ENCODE results near the gene CLEC4M. TPM values are rescaled to one million over a fixed set of nuclear protein-coding genes. Genes with fewer than 3 reads are reported as not detected.

The CLEC4M gene
- total and polyA plus RNA-seq, 2 of the 8 experiments (the other 6 are each of a cell fraction or from before 2014, with no cell fraction given), result not detected

DNA sequence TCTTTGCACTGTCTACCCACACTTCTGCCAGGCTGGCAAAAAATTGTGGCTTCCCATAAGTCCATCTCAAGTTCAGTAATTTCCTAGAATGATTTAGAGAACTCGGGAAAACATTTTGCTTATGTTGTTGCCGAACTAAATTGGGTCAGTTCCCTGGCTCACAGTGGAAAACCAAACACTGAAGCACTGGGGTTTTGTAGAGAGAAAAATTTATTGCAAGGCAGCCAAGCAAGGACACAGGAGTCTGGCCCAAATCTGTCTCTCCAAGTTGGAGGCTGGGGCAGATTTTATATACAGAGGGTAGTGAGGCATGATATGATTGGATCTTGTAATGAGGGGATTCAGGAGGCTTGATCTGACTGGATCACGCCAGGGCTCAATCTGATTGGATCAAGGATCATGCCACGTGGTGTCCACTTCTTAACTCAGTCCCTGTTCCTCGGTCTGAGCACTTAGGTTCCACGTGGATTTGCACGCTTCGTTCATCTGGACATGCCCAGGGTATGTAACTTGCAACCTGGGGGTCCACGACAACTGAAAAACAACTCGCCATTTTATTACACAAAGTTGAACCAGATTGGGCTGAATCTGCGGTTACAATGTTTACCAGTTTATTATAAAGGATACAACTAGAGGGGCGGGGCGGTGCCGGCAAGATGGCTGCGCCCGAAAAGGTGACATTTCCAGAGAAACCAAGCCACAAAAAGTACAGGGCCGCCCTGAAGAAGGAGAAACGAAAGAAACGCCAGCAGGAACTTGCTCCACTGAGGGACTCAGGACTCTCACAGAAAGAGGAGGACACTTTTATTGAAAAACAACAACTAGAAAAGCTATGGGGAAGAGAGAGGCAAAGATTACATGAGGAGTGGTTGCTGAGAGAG lies 23.0 kb upstream of the CLEC4M start:
- Histone ChIP-seq H3K56ac (replicated peaks; ENCODE audit: insufficient read length, low read depth, low read length) (no peak overlapping the region), H2BK120ac (replicated peaks; ENCODE audit: low read depth, low read length) (no peak overlapping the region), H3K36me3 (ENCODE audit: control insufficient read depth in 2 of 4, insufficient read depth in 4 of 4, low read length in 3 of 4) (no peaks in the 10 kb centered on the region), H3K79me2 (ENCODE audit: control insufficient read depth in 1 of 2, insufficient read depth in 2 of 2, low read length in 2 of 2) (no peaks in the 10 kb centered on the region), H3K4me1 (replicated peaks in 1 of 4; ENCODE audit: control insufficient read depth in 3 of 4, insufficient read depth in 4 of 4, low read length in 3 of 4) (peaks cover 0 to 3% (median 0%) of the 10 kb centered on the region in 4 experiments; a peak in 1 of 7 replicates), H3K4me2 (ENCODE audit: insufficient read depth in 1 of 2, low read depth in 2 of 2, low read length in 2 of 2) (no peak overlapping the region), H3K23me2 (ENCODE audit: low read depth, low read length) (no peaks in the 10 kb centered on the region), H4K8ac (ENCODE audit: extremely low read depth, insufficient read depth, low read length) (no peak overlapping the region), H2BK20ac (ENCODE audit: low read length) (0 out of 2 replicates have a peak overlapping the region, but pooled peaks have one; percentile 61), H3K23ac (ENCODE audit: insufficient read length) (no peak overlapping the region), H4K5ac (ENCODE audit: insufficient read length, low read depth, low read length) (no peak overlapping the region), H3K9ac (replicated peaks in 1 of 4; ENCODE audit: extremely low read depth in 1 of 4, low read depth in 3 of 4, low read length in 3 of 4) (no peak overlapping the region), H4K20me1 (replicated peaks in 1 of 2; ENCODE audit: control insufficient read depth in 1 of 2, insufficient read depth in 2 of 2, low read length in 2 of 2) (no peaks in the 10 kb centered on the region), H2AFZ (ENCODE audit: low read length) (0 out of 2 replicates have a peak overlapping the region, but pooled peaks have one; percentile 40), H3K14ac (ENCODE audit: insufficient read length) (no peak overlapping the region), H2BK12ac (ENCODE audit: low read depth, low read length) (0 out of 2 replicates have a peak overlapping the region, but pooled peaks have one; percentile 63), H3K4ac (replicated peaks; ENCODE audit: insufficient read length, low read depth, low read length) (no peak overlapping the region), H3K79me1 (ENCODE audit: low read depth, low read length) (no peaks in the 10 kb centered on the region), H3K27me3 (replicated peaks in 1 of 4; ENCODE audit: control insufficient read depth in 3 of 4, extremely low read depth in 1 of 4, insufficient read depth in 3 of 4, low read length in 3 of 4) (peaks cover 0 to 2% (median under 1%) of the 10 kb centered on the region in 4 experiments; a peak in 2 of 7 replicates), H4K91ac (replicated peaks; ENCODE audit: insufficient read length, low read length) (no peak overlapping the region), H2BK5ac (ENCODE audit: low read depth, low read length) (no peak overlapping the region), H3K4me3 (ENCODE audit: extremely low read depth in 1 of 4, insufficient read depth in 2 of 4, low read depth in 3 of 4, low read length in 4 of 4) (no peak overlapping the region), H3K9me3 (ENCODE audit: insufficient read depth in 2 of 2, low read depth in 1 of 2, low read length in 1 of 2) (no peaks in the 10 kb centered on the region; a peak in 1 of 4 replicates), H2AK5ac (ENCODE audit: low read depth, low read length) (no peak overlapping the region), H3K18ac (ENCODE audit: extremely low read depth, low read length) (no peak overlapping the region), H3K27ac (ENCODE audit: low read depth, low read length) (no peak overlapping the region), H2BK15ac (ENCODE audit: low read length) (0 out of 2 replicates have a peak overlapping the region, but pooled peaks have one; percentile 92)
- WGBS, 2 experiments (ENCODE audit: extremely low coverage in 1 of 2, insufficient coverage in 1 of 2, insufficient read length in 1 of 2, insufficient replicate concordance in 2 of 2, low coverage in 1 of 2, low lambda C conversion rate in 2 of 2, missing lambda C conversion rate in 1 of 2), result 88% methylated on average over 19 of the region's 19 CpGs; no CpG with 5 or more reads in 1 of the 2 experiments
- FAIRE-seq (no peak), DNase-seq (ENCODE audit: low read depth in 1 of 2, low spot score in 2 of 2) (no peak)
- POLR2A ChIA-PET (ENCODE audit: partially characterized antibody), result interaction anchor here (0.6 kb wide), 1 partner anchor 218 kb away, joined by 3 read pairs; no protein-coding TSS in a partner anchor
- CTCF ChIA-PET (ENCODE audit: partially characterized antibody), result interaction anchor here (0.6 to 1.5 kb wide), 8 partner anchors 10 to 364 kb away, joined by 3 to 6 read pairs (median 4); partner anchors contain the start of gene TRAPPC5
- no peak for TF ChIP-seq SRF (IDR thresholded peaks at IDR 0.05; ENCODE audit: low read depth, low read length)
- no peak for TF ChIP-seq EZH2 (IDR thresholded peaks at IDR 0.05; ENCODE audit: low read depth, low read length, severe bottlenecking)
- no peak for TF ChIP-seq NRF1 (IDR thresholded peaks at IDR 0.05; ENCODE audit: low read depth, low read length)
- no peak for TF ChIP-seq CBX5 (IDR thresholded peaks at IDR 0.05; ENCODE audit: low read depth, low read length)
- TF ChIP-seq HDAC6 (IDR thresholded peaks at IDR 0.05; ENCODE audit: low read depth, low read length), result no peak
- no peak for TF ChIP-seq GABPA (IDR thresholded peaks at IDR 0.05; ENCODE audit: borderline replicate concordance, insufficient read depth, low read length)
- no peak for TF ChIP-seq TAF7 (optimal IDR thresholded peaks at IDR 0.05; ENCODE audit: borderline replicate concordance, low read depth, low read length)
- TF ChIP-seq, protein P1, sequence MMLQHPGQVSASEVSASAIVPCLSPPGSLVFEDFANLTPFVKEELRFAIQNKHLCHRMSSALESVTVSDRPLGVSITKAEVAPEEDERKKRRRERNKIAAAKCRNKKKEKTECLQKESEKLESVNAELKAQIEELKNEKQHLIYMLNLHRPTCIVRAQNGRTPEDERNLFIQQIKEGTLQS (IDR thresholded peaks at IDR 0.05; ENCODE audit: insufficient read depth, low read depth, low read length), result no peak
- TF ChIP-seq POU5F1 (IDR thresholded peaks at IDR 0.05; ENCODE audit: low read depth, low read length), result no peak
- TF ChIP-seq RXRA (IDR thresholded peaks at IDR 0.05; ENCODE audit: insufficient read depth, low read depth, low read length), result no peak
- no peak for TF ChIP-seq YY1 (IDR thresholded peaks at IDR 0.05; ENCODE audit: low read depth, low read length)

All from H1 (cell line).